ENCODE data around the gene MRPL43. TPM values are rescaled to one million over a fixed set of nuclear protein-coding genes. Genes with fewer than 3 reads are reported as not detected.
A peak's percentile ranks its signal among the peaks of the same experiment; 100 is the strongest.

The MRPL43 gene
- total RNA-seq, 1 experiment from 2014 or later = 136 TPM

DNA sequence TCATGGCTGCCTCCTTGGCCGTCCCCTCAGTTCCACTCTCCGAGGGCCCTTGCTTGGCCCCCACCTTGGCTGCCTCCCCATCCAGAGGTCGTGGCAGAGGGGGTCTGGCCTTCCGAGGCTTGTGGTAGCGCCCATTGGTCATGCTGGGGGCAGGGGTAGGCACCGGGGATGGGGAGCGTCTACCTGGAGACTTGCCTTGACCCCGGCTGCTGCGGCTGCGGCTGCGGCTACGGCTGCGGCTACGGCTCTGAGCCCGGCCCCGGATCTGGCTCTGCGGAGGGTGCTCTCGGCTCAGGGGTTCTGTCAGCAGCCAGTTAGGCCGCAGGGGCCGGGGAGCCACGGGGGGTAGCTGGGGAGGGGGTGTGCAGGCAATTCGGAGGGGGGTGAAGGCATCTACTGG is 23.0 kb upstream of the MRPL43 start:
- POLR2A ChIA-PET = interaction anchor here (1.6 kb wide), 1 partner anchor 12 kb away, joined by 6 read pairs; no protein-coding TSS in a partner anchor
- Histone ChIP-seq H3K27me3 (ENCODE audit: insufficient read depth, low read length) (no peaks in the 10 kb centered on the region), H3K27ac (ENCODE audit: low read depth, low read length) (no peak overlapping the region), H3K79me2 (ENCODE audit: insufficient read depth, low read length) (no peaks in the 10 kb centered on the region), H4K20me1 (ENCODE audit: insufficient read depth) (no peaks in the 10 kb centered on the region), H3K36me3 (ENCODE audit: control insufficient read depth in 1 of 2, insufficient read depth in 2 of 2, low read length in 2 of 2) (peaks cover 7% of the 10 kb centered on the region in 2 experiments; a peak in 3 of 4 replicates), H3K9me2 (ENCODE audit: insufficient read depth) (no peaks in the 10 kb centered on the region), H3K9ac (ENCODE audit: low read length) (no peak overlapping the region), H3K4me3 (replicated peaks in 1 of 2; ENCODE audit: low read depth in 1 of 2, low read length in 2 of 2) (no peak overlapping the region), H2AFZ (ENCODE audit: low read depth, low read length, poor library complexity, severe bottlenecking) (no peak overlapping the region), H3K4me1 (ENCODE audit: control insufficient read depth in 1 of 2, insufficient read depth in 2 of 2, low read length in 2 of 2) (peaks cover 31 to 67% of the 10 kb centered on the region in 2 experiments), H3K4me2 (ENCODE audit: low read length) (no peak overlapping the region), H3K9me3 (ENCODE audit: control insufficient read depth in 1 of 2, insufficient read depth in 1 of 2, low read depth in 1 of 2, low read length in 2 of 2) (no peaks in the 10 kb centered on the region)
- RAD21 ChIA-PET (ENCODE audit: low non-redundant PET in 1 of 2, low total read pairs in 2 of 2, uncharacterized antibody in 2 of 2, unreplicated experiment in 2 of 2) = no interaction called here
- intact Hi-C loops (cut with micrococcal nuclease) = loop anchor here (5.0 to 10.0 kb wide), 4 partner anchors 133 to 666 kb away; partner anchors contain the start of genes PAX2 and SCD
- CTCF ChIA-PET = interaction anchor here (0.5 to 6.6 kb wide), 2 partner anchors 11 to 1615 kb away, joined by 3 to 118 read pairs; partner anchors contain the start of gene LZTS2
- DNase-seq (ENCODE audit: low read depth, low spot score) (no peak), ATAC-seq (no peak)
- TF ChIP-seq EZH2phosphoT487 (IDR thresholded peaks at IDR 0.05; ENCODE audit: borderline replicate concordance) (no peak), JUND (IDR thresholded peaks at IDR 0.05) (no peak), POLR2A (IDR thresholded peaks at IDR 0.05; ENCODE audit: borderline replicate concordance, extremely low read depth, insufficient read depth, insufficient read length) (no peak), YY1 (IDR thresholded peaks at IDR 0.05; ENCODE audit: extremely low read depth, insufficient replicate concordance, low read depth, low read length) (no peak), CBX3 (IDR thresholded peaks at IDR 0.05; ENCODE audit: low read depth) (no peak), TCF7L2 (IDR thresholded peaks at IDR 0.05; ENCODE audit: borderline replicate concordance, extremely low read depth, insufficient read depth, insufficient read length) (no peak)
- TF ChIP-seq, protein P1, sequence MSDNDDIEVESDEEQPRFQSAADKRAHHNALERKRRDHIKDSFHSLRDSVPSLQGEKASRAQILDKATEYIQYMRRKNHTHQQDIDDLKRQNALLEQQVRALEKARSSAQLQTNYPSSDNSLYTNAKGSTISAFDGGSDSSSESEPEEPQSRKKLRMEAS (IDR thresholded peaks at IDR 0.05) = no peak
- TF ChIP-seq, protein P2, sequence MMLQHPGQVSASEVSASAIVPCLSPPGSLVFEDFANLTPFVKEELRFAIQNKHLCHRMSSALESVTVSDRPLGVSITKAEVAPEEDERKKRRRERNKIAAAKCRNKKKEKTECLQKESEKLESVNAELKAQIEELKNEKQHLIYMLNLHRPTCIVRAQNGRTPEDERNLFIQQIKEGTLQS (IDR thresholded peaks at IDR 0.05) = no peak
- BruUV-seq (replicated peaks) = no TSS peak

DNA sequence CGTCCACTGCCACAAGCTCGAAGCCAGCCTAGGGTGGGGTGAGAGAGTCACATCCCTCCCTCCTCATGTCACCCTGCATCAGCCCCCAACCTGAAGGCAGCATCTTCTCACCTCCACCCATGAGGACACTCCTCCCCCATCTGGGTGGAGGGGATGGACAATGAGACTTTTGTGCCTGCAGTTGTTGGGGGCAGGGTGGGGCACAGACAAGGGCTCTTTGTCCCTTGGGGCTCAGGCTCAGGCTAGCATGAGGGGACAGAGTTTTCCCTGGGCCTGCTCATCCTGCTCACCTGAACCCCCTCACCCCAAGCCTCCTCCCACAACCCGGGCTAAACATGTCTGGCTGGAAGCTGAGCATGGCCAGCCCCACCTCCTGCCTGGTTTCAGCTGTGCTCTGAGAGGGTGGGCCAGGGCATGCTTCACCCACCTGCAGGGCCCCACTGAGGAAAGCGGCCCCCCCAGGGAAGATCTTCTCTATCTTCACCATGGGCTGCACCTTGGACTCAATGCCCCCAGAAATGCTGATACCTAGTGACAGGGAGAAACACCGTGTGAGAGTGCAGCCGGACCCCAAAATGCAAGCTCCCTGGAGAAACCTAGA is 21.6 kb upstream of the MRPL43 start:
- Histone ChIP-seq H3K27ac (ENCODE audit: low read depth, low read length) (peak overlapping the region; percentile 28; the same call in 1 of the 2 replicates), H3K9me2 (ENCODE audit: insufficient read depth) (no peaks in the 10 kb centered on the region), H3K27me3 (ENCODE audit: insufficient read depth, low read length) (no peaks in the 10 kb centered on the region), H2AFZ (ENCODE audit: low read depth, low read length, poor library complexity, severe bottlenecking) (no peak overlapping the region), H3K36me3 (ENCODE audit: control insufficient read depth in 1 of 2, insufficient read depth in 2 of 2, low read length in 2 of 2) (peaks cover 7 to 10% of the 10 kb centered on the region in 2 experiments; a peak in 3 of 4 replicates), H4K20me1 (ENCODE audit: insufficient read depth) (no peaks in the 10 kb centered on the region), H3K9me3 (ENCODE audit: control insufficient read depth in 1 of 2, insufficient read depth in 1 of 2, low read depth in 1 of 2, low read length in 2 of 2) (no peaks in the 10 kb centered on the region), H3K79me2 (ENCODE audit: insufficient read depth, low read length) (no peaks in the 10 kb centered on the region), H3K9ac (ENCODE audit: low read length) (no peak overlapping the region; the same call in 1 of the 2 replicates), H3K4me1 (ENCODE audit: control insufficient read depth in 1 of 2, insufficient read depth in 2 of 2, low read length in 2 of 2) (peaks cover 25 to 53% of the 10 kb centered on the region in 2 experiments), H3K4me2 (ENCODE audit: low read length) (peak overlapping the region; percentile 43), H3K4me3 (replicated peaks in 1 of 2; ENCODE audit: low read depth in 1 of 2, low read length in 2 of 2) (no peak overlapping the region)
- CTCF ChIA-PET = interaction anchor here (1.1 to 6.6 kb wide), 3 partner anchors 9 to 54 kb away, joined by 3 to 118 read pairs (median 14); partner anchors contain the start of gene LZTS2
- POLR2A ChIA-PET = interaction anchor here (1.3 to 1.6 kb wide), 2 partner anchors 11 kb away, joined by 5 to 6 read pairs; no protein-coding TSS in a partner anchor
- no TSS peak for BruUV-seq (replicated peaks)
- intact Hi-C loops (cut with micrococcal nuclease) = no loop called here
- DNase-seq (ENCODE audit: low read depth, low spot score) (no peak), ATAC-seq (no peak)
- TF ChIP-seq, protein P3, sequence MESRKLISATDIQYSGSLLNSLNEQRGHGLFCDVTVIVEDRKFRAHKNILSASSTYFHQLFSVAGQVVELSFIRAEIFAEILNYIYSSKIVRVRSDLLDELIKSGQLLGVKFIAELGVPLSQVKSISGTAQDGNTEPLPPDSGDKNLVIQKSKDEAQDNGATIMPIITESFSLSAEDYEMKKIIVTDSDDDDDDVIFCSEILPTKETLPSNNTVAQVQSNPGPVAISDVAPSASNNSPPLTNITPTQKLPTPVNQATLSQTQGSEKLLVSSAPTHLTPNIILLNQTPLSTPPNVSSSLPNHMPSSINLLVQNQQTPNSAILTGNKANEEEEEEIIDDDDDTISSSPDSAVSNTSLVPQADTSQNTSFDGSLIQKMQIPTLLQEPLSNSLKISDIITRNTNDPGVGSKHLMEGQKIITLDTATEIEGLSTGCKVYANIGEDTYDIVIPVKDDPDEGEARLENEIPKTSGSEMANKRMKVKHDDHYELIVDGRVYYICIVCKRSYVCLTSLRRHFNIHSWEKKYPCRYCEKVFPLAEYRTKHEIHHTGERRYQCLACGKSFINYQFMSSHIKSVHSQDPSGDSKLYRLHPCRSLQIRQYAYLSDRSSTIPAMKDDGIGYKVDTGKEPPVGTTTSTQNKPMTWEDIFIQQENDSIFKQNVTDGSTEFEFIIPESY (IDR thresholded peaks at IDR 0.05; ENCODE audit: extremely low read depth, insufficient replicate concordance, low read length) = no peak
- TF ChIP-seq POLR2AphosphoS5 (IDR thresholded peaks at IDR 0.05; ENCODE audit: low read depth, low read length) (no peak), POLR2A (IDR thresholded peaks at IDR 0.05; ENCODE audit: borderline replicate concordance, extremely low read depth, insufficient read depth, insufficient read length) (no peak), ZNF274 (IDR thresholded peaks at IDR 0.05; ENCODE audit: low read depth, low read length) (no peak), EZH2 (IDR thresholded peaks at IDR 0.05) (no peak), CEBPB (IDR thresholded peaks at IDR 0.05; ENCODE audit: low read depth) (no peak), FOSL1 (IDR thresholded peaks at IDR 0.05; ENCODE audit: low read depth) (no peak), JUND (IDR thresholded peaks at IDR 0.05) (no peak)
- TF ChIP-seq, protein P1 (IDR thresholded peaks at IDR 0.05) = no peak
- TF ChIP-seq, protein P2 (IDR thresholded peaks at IDR 0.05) = no peak
- RAD21 ChIA-PET (ENCODE audit: low non-redundant PET in 1 of 2, low total read pairs in 2 of 2, uncharacterized antibody in 2 of 2, unreplicated experiment in 2 of 2) = no interaction called here

Measured in HCT116 (cell line).